NCI-H774 (cell line): Measurements from ENCODE around the gene SPTY2D1.

Source experiments
- DNase-seq: peaks from one replicate; lab custom pipeline; 2025; lab: John Stamatoyannopoulos, UW

Gene SPTY2D1

GRCh38 chr11:18564149-18564548 lies 70.0 kb downstream of the SPTY2D1 start:
- no peak for DNase-seq

GRCh38 chr11:18563090-18563730 lies 70.9 kb downstream of the SPTY2D1 start:
- DNase-seq: no peak
